GM23248 (cell line): Measurements from ENCODE around the gene ZMYM3.

Source experiments
- EZH2 ChIP-seq: fragments of 200-600 bp; sonication (generic); IDR thresholded peaks from 2 replicates; pipeline ENCODE4 v1.6.1; 2018; ENCODE audit warnings: antibody characterized with exemption, mild to moderate bottlenecking; ENCODE audit not compliant: insufficient read depth, poor library complexity, severe bottlenecking
- EZH2phosphoT487 ChIP-seq: fragments of 200-600 bp; sonication (generic); IDR thresholded peaks from 2 replicates; pipeline ENCODE4 v1.6.1; 2018; ENCODE audit warnings: antibody characterized with exemption, moderate library complexity, mild to moderate bottlenecking, low read depth; ENCODE audit not compliant: insufficient read depth

DNA sequence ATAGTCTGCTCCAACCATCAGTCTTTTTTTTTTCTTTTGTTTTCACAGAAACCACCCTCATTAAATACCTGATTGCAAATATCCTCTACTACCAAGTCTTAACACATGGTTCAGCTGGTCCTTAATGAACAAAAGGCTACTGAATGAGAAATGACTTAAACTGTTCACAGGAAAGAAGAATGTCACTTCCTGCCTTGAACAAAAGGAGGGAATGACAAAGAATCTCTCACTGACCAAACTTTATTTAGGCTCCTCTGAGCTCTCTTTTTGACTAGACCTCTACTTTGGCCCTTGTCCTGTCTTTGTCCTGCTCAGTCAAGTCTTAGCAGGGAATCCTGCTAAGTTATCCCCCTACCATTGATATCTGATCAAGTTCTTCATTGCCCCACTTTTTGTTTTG is 62.7 kb downstream of the ZMYM3 start:
- no peak for TF ChIP-seq EZH2
- TF ChIP-seq EZH2phosphoT487, result no peak
